Measurements from ENCODE around the gene C2CD5. TPM values are rescaled to one million over a fixed set of nuclear protein-coding genes. Genes with fewer than 3 reads are reported as not detected.

Gene C2CD5
- polyA plus RNA-seq, 1 of the 3 experiments (the other 2 are of a cell fraction), result 9.2 TPM

DNA sequence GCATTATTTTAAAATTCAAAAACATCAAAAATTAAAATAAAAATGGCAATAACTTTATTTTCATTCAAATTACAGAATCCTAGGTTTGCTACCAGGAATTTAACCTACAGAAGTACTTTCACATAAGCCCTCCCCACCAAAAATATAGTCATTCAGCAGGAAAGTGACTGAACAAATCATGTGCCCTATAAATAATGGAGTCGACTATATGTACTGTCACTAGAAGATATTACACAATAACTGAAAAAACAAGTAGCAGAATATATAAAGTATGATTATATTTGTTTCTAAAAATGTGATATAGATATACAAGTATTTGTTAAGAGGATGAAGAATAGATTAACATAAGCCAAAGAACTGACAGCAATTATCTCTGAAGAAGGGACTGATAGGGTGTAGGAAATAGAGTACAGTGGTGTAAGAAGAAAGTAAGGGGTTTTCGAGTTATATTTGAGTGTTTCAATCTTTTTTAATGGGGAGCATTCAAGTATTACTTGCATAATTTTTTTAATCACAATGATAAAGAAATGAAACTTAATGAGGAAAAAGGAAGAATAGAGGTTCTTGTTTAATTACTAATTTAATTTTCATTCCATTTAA is 7.9 kb downstream of the C2CD5 start:
- DNase-seq, result no peak
- Histone ChIP-seq H3K9ac (no peak overlapping the region), H3K9me2 (no peaks in the 10 kb centered on the region), H3K4me1 (ENCODE audit: control insufficient read depth in 1 of 2, insufficient read depth in 2 of 2, low read depth in 1 of 2, low read length in 1 of 2) (no peaks in the 10 kb centered on the region; a peak in 1 of 4 replicates), H3K4me3 (ENCODE audit: low read depth in 2 of 2, low read length in 1 of 2) (no peak overlapping the region), H3K27me3 (ENCODE audit: insufficient read depth) (no peaks in the 10 kb centered on the region), H3K9me3 (no peaks in the 10 kb centered on the region), H3F3A (replicated peaks; ENCODE audit: insufficient read depth) (peaks cover 5% of the 10 kb centered on the region), H3K4me2 (no peak overlapping the region), H3K79me2 (ENCODE audit: insufficient read depth) (peaks cover 19% of the 10 kb centered on the region), H3K36me3 (replicated peaks in 1 of 2; ENCODE audit: control insufficient read depth in 1 of 2, insufficient read depth in 2 of 2, low read length in 1 of 2) (peaks cover 10 to 28% of the 10 kb centered on the region in 2 experiments), H2AFZ (ENCODE audit: low read depth) (no peak overlapping the region), H3K27ac (ENCODE audit: low read depth in 2 of 2, low read length in 1 of 2) (no peak overlapping the region), H4K20me1 (ENCODE audit: insufficient read depth) (no peaks in the 10 kb centered on the region)
- ChIA-PET CTCF (interaction anchor here (0.7 to 1.1 kb wide), 3 partner anchors 10 to 134 kb away, joined by 3 to 4 read pairs (median 3); no protein-coding TSS in a partner anchor), POLR2A (no interaction called here)
- 86% methylated on average over 2 of the region's 2 CpGs for WGBS (ENCODE audit: low lambda C conversion rate)
- no peak for TF ChIP-seq RAD21 (IDR thresholded peaks at IDR 0.05; ENCODE audit: low read length)
- no peak for TF ChIP-seq RCOR1 (IDR thresholded peaks at IDR 0.05; ENCODE audit: low read length)
- no peak for TF ChIP-seq TCF12 (IDR thresholded peaks at IDR 0.05)
- TF ChIP-seq, protein P1, sequence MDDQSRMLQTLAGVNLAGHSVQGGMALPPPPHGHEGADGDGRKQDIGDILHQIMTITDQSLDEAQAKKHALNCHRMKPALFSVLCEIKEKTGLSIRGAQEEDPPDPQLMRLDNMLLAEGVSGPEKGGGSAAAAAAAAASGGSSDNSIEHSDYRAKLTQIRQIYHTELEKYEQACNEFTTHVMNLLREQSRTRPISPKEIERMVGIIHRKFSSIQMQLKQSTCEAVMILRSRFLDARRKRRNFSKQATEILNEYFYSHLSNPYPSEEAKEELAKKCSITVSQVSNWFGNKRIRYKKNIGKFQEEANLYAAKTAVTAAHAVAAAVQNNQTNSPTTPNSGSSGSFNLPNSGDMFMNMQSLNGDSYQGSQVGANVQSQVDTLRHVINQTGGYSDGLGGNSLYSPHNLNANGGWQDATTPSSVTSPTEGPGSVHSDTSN (IDR thresholded peaks at IDR 0.05), result no peak
- no peak for TF ChIP-seq RXRA (IDR thresholded peaks at IDR 0.05; ENCODE audit: borderline replicate concordance, low read depth)
- TF ChIP-seq TAF1 (IDR thresholded peaks at IDR 0.05; ENCODE audit: borderline replicate concordance, low read depth, low read length), result no peak

DNA sequence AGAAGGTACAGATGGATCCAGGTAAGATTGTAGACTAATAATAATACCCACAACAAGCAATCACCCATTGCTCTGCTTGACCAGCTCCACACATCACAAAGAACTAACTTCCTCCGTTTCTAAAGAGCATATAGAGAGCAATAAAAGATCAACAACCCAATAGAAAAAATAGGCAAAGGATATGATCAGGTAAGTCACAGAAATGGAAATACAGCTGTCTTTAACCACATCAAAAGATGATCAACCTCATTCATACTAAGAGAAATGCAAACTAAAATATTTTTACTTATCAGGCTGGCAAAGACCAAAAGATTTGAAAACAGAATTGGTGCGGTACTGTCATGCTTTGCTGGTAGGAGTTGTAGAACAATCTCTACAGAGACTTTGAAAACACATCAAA is 8.9 kb downstream of the C2CD5 start:
- no peak for DNase-seq
- WGBS (ENCODE audit: low lambda C conversion rate), result 89% methylated on average over 2 of the region's 2 CpGs
- H3K4me3 ChIP-seq (ENCODE audit: low read depth in 2 of 2, low read length in 1 of 2), result no peak overlapping the region
- no peak overlapping the region for H3K27ac ChIP-seq (ENCODE audit: low read depth in 2 of 2, low read length in 1 of 2)
- H3K79me2 ChIP-seq (ENCODE audit: insufficient read depth), result peaks cover 16% of the 10 kb centered on the region
- no peaks in the 10 kb centered on the region for H3K9me2 ChIP-seq
- H3K9me3 ChIP-seq, result 0 out of 2 replicates have a peak, but pooled peaks cover 5% of the 10 kb centered on the region
- no peaks in the 10 kb centered on the region; a peak in 1 of 4 replicates for H3K4me1 ChIP-seq (ENCODE audit: control insufficient read depth in 1 of 2, insufficient read depth in 2 of 2, low read depth in 1 of 2, low read length in 1 of 2)
- peaks cover 17 to 34% of the 10 kb centered on the region in 2 experiments for H3K36me3 ChIP-seq (replicated peaks in 1 of 2; ENCODE audit: control insufficient read depth in 1 of 2, insufficient read depth in 2 of 2, low read length in 1 of 2)
- ChIA-PET CTCF (interaction anchor here (0.7 to 0.8 kb wide), 2 partner anchors 10 to 97 kb away, joined by 3 read pairs; no protein-coding TSS in a partner anchor), POLR2A (no interaction called here)
- peaks cover 5% of the 10 kb centered on the region for H3F3A ChIP-seq (replicated peaks; ENCODE audit: insufficient read depth)
- H4K20me1 ChIP-seq (ENCODE audit: insufficient read depth), result no peaks in the 10 kb centered on the region
- no peak overlapping the region for H2AFZ ChIP-seq (ENCODE audit: low read depth)
- TF ChIP-seq MAX (IDR thresholded peaks at IDR 0.05; ENCODE audit: low read depth), result no peak
- no peak for TF ChIP-seq CTCF (IDR thresholded peaks at IDR 0.05)
- TF ChIP-seq TCF12 (IDR thresholded peaks at IDR 0.05), result no peak
- TF ChIP-seq NRF1 (IDR thresholded peaks at IDR 0.05; ENCODE audit: low read depth, low read length), result no peak
- TF ChIP-seq RCOR1 (IDR thresholded peaks at IDR 0.05; ENCODE audit: low read length), result no peak
- no peak for TF ChIP-seq RFX5 (IDR thresholded peaks at IDR 0.05; ENCODE audit: low read length)
- no peak for TF ChIP-seq CHD2 (IDR thresholded peaks at IDR 0.05; ENCODE audit: low read length, partially characterized antibody)
- TF ChIP-seq, protein P2, sequence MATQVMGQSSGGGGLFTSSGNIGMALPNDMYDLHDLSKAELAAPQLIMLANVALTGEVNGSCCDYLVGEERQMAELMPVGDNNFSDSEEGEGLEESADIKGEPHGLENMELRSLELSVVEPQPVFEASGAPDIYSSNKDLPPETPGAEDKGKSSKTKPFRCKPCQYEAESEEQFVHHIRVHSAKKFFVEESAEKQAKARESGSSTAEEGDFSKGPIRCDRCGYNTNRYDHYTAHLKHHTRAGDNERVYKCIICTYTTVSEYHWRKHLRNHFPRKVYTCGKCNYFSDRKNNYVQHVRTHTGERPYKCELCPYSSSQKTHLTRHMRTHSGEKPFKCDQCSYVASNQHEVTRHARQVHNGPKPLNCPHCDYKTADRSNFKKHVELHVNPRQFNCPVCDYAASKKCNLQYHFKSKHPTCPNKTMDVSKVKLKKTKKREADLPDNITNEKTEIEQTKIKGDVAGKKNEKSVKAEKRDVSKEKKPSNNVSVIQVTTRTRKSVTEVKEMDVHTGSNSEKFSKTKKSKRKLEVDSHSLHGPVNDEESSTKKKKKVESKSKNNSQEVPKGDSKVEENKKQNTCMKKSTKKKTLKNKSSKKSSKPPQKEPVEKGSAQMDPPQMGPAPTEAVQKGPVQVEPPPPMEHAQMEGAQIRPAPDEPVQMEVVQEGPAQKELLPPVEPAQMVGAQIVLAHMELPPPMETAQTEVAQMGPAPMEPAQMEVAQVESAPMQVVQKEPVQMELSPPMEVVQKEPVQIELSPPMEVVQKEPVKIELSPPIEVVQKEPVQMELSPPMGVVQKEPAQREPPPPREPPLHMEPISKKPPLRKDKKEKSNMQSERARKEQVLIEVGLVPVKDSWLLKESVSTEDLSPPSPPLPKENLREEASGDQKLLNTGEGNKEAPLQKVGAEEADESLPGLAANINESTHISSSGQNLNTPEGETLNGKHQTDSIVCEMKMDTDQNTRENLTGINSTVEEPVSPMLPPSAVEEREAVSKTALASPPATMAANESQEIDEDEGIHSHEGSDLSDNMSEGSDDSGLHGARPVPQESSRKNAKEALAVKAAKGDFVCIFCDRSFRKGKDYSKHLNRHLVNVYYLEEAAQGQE (IDR thresholded peaks at IDR 0.05; ENCODE audit: low read depth, low read length), result no peak
- no peak for TF ChIP-seq ELF1 (IDR thresholded peaks at IDR 0.05)
- no peak for TF ChIP-seq GATA2 (CRISPR knock-in tag; IDR thresholded peaks at IDR 0.05)
- no peak for TF ChIP-seq TEAD4 (IDR thresholded peaks at IDR 0.05; ENCODE audit: borderline replicate concordance, insufficient read depth)
- no peak for TF ChIP-seq RXRA (IDR thresholded peaks at IDR 0.05; ENCODE audit: borderline replicate concordance, low read depth)
- TF ChIP-seq SIN3A (IDR thresholded peaks at IDR 0.05; ENCODE audit: borderline replicate concordance, low read depth, low read length), result no peak
- no peak for TF ChIP-seq GABPA (IDR thresholded peaks at IDR 0.05; ENCODE audit: low read depth)
- TF ChIP-seq EP300 (IDR thresholded peaks at IDR 0.05; ENCODE audit: borderline replicate concordance in 1 of 2, low read depth in 1 of 2, low read length in 1 of 2), result no peak
- no peak overlapping the region for H3K9ac ChIP-seq
- no peaks in the 10 kb centered on the region for H3K27me3 ChIP-seq (ENCODE audit: insufficient read depth)
- no peak overlapping the region for H3K4me2 ChIP-seq

Data from SK-N-SH (cell line).